LNCAP (cell line): Measurements from ENCODE around the gene IHH.

Source experiments
- TF ChIP-seq, protein P1 (sequence below): fragments of 450-650 bp; IDR thresholded peaks from 2 replicates; pipeline ENCODE4 v1.5.1; 2017; ENCODE audit warnings: mild to moderate bottlenecking

IHH gene

DNA sequence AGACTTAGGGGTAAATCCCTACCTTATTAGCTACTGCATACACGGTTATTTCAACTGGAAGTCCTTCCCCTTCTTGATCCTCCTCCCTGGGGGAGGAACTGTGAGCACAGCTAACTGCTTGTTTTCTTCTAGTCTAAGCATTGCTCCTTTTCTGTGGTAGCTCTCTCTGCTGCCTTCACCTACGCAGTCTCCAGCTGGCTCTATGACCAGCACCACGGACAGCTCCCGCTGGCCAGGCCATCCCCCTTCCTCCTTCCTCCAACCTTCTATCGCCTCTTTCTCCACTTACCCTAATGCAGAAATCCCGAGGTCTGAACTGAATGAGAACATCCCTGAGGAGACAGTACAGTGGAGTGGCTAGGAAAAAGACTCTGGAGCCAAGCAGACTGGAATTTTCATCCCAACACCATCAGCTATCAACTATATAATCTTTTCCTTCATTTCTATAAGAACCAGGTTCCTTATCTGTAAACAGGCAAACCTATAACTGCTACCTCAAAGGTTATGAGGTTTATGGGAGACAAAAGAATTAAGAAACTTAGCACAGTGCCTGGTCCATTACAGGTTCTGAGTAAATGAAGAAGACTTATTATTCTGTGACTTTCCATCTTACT, 14.7 kb downstream of the IHH start:
- TF ChIP-seq, protein P1, sequence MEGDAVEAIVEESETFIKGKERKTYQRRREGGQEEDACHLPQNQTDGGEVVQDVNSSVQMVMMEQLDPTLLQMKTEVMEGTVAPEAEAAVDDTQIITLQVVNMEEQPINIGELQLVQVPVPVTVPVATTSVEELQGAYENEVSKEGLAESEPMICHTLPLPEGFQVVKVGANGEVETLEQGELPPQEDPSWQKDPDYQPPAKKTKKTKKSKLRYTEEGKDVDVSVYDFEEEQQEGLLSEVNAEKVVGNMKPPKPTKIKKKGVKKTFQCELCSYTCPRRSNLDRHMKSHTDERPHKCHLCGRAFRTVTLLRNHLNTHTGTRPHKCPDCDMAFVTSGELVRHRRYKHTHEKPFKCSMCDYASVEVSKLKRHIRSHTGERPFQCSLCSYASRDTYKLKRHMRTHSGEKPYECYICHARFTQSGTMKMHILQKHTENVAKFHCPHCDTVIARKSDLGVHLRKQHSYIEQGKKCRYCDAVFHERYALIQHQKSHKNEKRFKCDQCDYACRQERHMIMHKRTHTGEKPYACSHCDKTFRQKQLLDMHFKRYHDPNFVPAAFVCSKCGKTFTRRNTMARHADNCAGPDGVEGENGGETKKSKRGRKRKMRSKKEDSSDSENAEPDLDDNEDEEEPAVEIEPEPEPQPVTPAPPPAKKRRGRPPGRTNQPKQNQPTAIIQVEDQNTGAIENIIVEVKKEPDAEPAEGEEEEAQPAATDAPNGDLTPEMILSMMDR: no peak

DNA sequence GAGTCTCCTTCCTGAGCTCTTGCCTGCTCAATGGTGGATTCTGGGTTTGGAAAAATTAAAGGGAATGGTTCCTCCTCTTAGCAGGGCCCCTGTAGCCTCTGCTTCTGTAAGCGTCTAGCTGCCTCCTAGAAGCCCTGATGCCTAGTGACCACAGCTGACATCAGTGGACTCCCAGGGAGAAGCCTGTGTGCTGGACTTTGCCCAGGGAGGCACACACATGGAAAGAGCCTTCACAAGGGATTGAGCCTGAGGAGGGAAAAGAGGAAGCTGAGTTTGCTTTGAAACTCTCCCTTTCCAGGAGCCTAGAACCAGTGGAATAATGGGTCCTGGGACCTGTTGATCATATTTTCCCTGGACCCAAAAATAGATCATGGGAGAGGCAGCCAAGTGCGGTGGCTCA, 18.0 kb downstream of the IHH start:
- TF ChIP-seq, protein P1: no peak

DNA sequence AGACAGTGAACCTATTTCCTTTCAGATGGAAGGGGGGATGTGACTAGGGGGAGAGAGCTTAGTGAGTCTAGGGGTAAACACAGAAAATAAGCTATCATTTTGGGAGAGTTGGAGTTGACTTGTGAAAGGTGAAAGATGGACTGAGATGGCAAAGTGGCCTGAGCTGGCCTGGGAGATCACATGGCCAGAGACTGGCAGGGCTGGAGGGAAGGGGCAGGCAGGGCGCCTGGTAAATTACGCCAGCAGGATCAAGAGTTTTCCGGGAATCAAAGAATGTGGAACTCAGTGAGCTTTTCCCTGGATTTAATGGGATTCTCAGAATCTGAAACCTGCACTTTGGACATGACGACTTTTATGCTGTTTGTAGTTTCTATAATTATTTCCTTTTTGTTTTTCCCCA, 18.6 kb downstream of the IHH start:
- TF ChIP-seq, protein P1: no peak

DNA sequence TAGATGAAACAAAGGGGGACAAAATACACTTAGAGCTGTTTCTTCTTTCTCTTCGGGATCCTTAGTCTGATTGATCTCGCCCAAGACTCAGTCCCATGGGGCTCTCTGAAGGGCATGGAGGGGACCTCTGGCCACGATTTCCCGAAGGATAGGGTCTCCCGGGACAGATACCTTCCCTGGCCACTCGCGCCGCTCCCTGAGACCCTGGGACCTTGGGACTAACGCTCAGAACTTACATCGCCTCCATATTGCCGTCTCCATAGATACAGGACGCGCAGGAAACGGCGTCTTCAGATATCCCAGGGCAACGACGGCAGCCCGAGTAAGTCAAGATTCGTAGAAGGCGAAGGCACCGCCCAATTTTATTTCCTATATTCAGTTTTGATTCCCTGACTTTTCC, 19.5 kb downstream of the IHH start, which contains the start of gene CFAP65:
Gene CFAP65 (minus strand): TSS at position 265 of the 400 bp plus-strand sequence. CDS start 2,468 bp downstream, outside the sequence.
- TF ChIP-seq, protein P1: no peak

DNA sequence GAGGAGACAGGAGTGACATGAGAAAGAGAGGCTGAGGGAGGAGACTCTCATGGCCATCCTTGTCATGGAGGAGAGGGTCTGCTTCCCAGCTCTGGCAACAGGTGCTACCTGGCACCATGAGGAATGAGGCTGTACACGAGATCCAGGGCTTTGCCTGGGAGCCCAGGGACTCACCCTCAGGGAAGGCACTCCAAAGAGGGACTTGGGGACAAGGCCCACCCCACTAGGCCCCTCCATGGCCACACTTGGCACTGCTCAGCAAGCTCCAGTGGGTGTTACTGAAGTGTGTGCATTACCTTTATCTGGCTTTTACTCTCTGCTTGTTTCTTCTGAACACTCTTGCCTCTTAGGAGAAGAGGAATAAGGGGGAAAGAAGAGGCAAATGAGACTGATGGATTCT, 22.1 kb downstream of the IHH start:
- TF ChIP-seq, protein P1: no peak

DNA sequence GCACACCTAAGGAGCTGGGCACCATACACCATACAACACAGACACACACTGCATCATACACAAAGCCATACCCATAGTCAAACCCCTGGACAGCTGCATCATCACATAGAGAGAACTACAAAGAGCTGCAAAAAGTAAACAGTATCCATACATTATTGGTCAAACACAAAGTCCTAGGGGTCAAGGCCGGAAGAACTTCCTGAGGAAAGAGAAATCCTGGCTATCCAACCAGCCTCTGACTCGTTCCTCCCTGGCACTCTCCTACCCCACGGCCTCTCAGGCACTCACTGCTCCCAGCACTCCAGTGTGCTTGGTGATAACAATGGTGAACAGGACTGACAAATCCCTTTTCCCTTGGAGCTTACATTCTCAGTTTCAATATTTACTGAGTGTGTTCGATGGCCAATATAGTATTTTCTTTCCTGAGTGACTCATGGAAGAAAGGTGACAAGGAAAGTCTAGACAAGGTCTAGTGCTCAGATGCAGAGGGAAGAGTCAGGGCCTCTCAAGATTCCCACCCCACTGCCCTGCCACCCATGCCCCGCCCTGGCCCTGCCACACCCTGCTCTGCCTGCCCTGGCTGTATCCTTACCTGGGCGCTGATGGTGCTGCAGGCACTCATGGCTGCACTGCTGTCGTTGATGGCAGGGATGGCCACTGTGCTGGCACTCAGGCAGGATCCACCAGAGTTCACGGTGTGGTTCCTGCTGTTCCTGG, 22.8 kb downstream of the IHH start:
- TF ChIP-seq, protein P1: no peak

DNA sequence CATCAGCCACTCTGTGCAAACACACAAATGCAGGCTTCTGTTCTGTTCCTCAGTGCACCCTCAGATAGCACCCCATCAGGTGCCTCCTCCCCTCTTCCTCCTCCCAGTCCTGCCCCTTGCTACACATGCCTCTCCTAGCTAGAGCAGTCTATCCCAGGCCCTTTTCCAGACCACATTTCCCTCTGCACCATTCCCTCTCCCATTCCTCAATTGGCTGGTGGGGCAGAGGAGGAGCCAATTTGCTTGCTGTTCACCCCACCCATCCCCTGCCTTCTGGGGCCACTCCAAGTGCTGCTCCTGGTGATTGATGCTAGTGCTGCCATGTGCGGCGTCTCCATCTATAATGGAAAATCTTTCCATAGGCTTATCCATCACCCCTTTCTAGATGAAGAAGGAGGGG, 24.8 kb downstream of the IHH start:
- TF ChIP-seq, protein P1: no peak
